GM18519 (cell line): ENCODE results near the gene SULT1E1.

Experiments used
- ATAC-seq: cut with Tn5 transposase; IDR thresholded peaks from one replicate; pipeline ENCODE4 v1.9.1; 2021; ENCODE audit warnings: mild to moderate bottlenecking, moderate library complexity; ENCODE audit not compliant: unreplicated experiment, low FRiP score

SULT1E1 gene, protein sequence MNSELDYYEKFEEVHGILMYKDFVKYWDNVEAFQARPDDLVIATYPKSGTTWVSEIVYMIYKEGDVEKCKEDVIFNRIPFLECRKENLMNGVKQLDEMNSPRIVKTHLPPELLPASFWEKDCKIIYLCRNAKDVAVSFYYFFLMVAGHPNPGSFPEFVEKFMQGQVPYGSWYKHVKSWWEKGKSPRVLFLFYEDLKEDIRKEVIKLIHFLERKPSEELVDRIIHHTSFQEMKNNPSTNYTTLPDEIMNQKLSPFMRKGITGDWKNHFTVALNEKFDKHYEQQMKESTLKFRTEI

DNA sequence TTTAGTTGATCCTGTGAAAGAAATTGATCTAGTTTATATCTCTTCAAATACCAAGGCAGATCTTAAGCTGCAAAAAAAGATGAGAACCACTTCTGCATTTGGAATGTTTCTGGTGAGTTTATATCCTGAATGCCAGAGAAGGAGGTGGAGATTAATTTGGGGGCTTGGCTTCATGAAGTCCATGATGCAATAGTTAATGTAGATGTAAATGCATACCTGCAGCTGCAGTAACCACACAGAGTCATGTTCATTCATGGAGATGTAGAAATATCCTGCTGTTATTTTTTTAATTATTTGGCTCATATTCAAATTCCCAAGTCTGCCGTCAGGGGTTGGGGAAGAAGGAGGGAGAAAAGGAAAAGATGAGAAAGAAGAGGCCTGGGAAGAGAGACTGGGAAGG lies at the start of gene SULT1E1:
SULT1E1 (minus strand) TSS at position 94 of the 400 bp plus-strand sequence. CDS start 2,501 bp downstream, outside the sequence.
- no peak for ATAC-seq

DNA sequence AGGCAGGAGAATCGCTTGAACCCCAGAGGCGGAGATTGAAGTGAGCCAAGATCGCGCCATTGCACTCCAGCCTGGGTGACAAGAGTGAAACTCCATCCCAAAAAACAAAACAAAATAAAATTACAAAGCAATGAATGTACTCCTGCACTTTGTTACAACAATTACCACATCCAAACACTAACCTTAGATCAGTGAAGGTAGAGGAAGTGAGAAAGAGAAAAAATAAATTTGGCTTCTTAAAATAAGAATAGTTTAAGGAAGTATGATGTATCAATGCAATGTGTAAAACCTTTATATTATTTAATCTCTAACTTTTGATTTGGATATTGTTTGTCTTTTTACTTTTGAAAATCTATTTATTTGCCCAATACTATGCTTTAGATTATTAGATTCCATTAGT lies 49.2 kb upstream of the SULT1E1 start:
- peak; percentile 40 for ATAC-seq

DNA sequence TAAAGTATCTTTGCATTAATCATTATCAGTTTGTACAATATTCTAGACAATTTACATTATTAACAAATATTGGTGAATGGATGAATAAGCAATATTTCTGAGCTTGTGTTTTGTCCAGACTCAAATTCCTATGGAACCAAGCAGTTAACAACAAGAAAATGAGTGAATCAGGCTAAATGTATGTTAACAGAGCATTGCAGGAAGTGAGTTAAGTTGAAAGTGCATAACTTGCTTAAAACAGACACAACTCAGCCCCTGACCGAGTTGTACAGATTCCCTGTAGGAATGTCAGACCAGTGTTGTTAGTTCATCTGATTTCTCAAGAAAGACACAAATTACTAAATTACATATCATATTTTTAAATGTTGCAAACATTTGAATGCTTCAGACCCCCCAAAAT lies 47.2 kb upstream of the SULT1E1 start:
- ATAC-seq: no peak

DNA sequence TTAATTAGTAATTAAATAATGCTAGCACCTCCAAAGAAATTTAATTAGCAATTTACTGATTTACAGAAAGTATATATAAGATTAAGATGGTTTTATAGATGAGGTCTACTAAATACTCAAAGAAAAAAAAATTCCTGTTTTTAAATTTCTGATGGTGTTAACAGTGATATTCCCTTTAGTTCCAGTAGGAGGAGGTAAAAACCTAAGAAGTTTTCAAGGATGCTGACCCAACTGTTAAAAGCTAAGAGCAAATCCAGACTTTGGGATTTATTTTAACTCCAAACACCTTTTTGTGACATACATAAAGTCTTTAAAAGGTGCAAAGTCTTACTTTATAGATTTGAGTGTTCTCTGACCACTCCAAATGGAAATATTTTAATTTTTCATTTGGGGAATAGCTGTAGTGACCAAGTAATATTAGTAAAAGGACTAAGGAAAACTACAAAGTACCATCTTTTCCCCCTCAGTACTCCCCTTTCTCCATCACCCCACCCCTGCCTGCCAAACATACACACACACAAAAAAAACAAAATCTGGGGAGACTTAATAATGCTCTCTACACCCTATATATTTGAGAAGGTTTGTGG lies 36.7 kb upstream of the SULT1E1 start:
- ATAC-seq: no peak

DNA sequence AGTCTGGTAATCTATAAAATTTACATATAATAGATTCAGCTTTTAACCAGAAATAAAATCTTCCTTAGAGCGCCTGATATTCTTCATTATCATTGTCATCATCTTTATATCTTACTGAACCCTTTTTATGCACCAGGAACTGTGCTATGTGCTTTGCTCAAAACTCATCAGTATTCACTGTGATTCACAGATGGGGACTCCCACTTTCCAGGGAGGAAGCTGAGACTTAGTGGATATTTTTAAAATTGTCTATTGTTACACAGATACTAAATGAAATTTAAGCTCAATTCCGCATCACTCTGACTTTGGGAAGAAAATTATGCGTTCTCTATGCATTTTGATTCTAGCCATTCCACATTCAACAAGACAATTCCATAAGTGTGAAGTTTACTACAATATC lies 34.8 kb upstream of the SULT1E1 start:
- no peak for ATAC-seq

DNA sequence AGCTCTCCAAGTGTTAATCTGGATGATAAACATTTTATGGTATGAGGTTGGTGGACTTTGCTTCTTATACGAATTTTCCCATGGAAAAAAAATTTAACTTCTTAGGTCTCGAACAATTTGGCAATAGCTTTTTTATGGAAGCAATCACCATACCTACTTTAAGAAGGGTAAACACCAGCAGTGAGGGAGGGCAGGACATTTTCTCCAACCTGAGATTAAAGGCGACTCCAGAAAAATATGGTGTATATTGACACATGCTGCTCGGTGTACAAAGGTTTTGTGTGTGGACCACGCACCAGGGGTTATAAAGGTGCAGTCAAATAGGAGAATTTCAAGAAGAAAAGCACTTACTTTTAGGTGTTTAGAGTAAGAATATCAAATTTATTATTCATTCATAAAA lies 34.2 kb upstream of the SULT1E1 start:
- ATAC-seq: no peak

DNA sequence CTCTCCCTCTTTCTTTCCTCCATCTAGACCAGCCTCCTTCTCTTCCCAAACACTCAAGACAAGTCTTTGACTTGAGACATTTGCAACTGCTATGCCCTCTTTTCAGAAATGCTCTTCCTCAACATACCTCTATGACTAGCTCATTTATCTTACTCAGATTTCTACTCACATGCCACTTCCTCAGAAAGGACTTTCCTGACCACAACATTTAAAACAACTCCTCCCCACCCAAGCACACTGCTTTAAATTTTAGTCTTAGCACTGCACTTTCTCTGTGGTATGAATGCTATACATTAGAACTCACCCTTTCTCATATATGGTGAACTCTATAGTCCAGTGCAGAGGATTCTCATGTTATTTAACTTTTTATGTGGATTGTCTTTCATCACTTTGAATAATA lies 28.4 kb upstream of the SULT1E1 start:
- no peak for ATAC-seq

DNA sequence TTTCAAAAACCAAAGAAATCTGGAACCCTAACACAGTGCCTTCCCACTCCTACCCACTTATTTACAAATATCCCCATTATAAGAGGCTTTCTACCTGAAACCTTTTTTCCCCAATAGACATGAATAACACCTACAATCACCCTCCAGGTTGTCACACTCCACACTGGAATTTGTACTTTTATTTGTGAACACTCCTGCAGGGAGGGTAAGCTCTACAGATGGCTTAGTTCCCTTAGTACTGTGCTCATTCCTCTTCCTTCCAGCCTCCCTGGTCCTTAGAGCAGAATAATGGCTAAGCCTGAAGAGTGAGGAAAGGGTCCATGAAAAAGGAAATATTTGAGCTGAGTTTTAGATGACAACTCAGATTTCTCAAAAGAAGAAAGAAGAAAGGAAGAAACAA lies 22.2 kb upstream of the SULT1E1 start:
- ATAC-seq: no peak

DNA sequence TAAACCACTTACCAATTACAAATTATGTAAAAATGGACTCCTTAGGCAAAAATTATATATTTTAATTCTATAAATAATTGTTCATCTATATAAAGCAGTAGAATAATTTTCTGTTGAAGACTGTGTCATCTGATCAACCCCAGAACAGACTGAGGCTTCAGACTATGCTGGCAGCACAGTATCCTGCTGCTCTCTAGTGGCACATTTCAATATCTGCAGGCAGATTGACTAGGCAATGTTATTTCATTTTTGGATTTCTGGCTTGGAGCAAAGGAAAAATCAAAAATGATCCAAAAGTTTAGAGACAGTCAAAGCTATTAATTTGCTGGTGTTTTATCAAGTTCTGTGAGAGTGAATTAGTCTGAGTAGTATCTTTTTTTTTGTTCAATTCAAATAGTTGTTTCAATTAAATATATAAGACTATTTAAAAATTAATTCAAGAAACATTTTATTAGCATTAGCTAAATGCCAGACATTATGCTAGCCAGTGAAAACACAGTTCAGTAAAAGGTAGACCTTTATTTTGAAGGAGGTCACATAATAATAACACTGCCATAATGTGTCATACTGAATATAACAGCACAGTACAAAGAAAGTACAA lies 21.3 kb upstream of the SULT1E1 start:
- ATAC-seq: peak; percentile 90

DNA sequence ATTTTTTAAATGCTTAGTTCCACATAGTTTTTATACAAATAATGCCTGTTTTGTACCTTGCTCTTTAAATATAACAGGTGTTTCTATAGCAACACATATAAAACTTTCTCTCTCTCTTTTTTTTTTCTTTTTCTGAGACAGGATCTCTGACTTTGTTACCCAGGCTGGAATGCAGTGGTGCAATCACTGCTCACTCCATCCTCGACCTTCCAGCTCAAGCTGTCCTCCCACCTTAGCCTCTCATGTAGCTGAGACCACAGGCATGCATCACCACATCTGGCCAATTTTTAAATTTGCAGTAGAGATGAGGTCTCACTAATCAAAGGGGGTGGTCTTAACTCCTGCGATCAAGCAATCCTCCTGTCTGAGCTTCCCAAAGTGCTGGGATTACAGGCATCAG lies 18.3 kb upstream of the SULT1E1 start:
- no peak for ATAC-seq

DNA sequence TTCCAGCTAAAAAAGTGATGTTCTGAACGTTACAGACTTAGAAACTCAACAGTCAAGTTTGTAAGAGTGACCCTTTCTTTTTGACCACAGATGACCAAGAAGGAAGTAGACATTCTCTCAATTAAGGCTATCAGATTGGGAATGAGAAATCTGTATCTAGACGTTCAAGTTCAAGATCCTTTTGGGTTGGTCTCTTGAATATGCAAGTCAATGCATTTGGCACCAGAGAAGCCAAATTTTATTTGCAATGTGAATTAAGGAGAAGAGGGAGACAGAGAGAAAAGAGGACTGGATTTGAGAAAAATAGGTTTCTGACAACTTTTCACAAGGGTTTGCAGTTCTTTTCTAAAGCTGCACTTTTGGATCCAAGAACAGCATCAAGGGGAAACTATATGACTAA lies 17.5 kb upstream of the SULT1E1 start:
- no peak for ATAC-seq

DNA sequence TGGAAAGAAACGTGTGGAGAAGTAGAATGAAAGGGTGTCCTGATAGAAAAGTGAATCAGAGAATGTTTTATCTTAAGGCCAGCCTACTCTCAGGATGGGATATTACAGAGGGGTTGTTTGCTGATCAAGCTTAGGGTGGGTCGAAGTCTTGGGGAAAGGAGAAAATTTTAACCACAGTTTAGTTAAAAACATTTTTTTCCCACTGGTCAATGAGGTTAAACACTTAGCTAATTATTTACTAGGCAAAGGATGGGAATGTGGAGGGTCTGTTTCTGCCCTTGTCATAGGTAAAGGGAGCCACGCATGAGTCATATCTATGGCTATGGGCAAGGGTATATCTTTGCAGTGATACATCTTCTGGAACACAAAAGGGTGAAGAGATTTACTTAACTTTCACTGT lies 16.1 kb upstream of the SULT1E1 start:
- no peak for ATAC-seq

DNA sequence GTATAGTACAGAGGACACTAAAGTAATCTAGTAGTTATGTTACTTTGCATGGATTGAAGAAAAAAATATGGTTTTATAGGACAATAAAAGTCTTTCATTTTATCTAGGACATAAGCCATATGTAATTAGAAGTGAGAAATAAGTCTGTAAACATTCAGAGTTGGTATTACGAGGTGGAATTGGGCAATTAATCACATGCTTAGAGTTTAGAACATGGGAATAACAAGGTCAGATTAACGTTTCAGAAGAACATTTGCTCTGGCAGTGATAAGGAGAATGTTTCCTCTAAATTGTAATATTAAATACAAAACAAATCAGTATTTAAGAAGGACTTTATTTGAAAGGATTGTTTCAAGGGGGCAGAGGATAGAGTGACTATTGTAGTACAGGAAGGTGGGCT lies 15.6 kb upstream of the SULT1E1 start:
- no peak for ATAC-seq

DNA sequence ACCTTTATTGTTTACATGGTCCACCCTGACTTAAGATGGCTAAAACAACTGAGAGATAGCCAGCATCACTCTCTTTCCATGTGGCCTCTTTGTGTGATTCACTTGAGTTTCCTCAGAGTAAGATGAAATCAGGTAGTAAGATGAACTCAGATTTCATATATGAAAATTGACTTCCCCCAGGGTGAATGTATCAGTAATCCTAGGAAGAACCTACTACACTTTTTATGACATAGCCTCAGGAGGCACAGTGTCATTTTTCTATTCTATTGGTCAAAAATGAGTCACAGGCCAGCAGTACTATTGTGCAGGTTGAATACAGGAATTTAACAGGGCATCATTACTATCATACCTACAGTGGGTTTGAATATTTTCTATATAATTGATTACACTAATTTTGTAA lies 14.6 kb upstream of the SULT1E1 start:
- ATAC-seq: no peak

DNA sequence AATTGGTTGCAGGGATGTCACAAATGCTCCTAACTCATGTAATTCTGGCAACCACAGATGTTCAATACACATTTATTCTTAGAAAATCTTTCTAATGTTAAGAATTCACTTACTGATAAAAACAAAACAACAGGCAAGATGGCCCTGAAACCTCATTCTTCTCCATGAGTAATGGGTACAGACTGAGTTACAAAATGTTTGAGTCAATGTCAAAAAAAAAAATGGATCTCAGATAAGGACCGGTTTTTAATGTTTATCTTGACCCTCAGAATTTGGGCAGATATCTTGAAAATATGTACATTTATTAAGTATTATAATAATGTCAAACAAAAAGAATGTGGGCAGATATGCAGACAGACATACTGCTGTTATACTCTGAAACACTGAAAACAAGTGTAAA lies 1.8 kb upstream of the SULT1E1 start:
- ATAC-seq: no peak

DNA sequence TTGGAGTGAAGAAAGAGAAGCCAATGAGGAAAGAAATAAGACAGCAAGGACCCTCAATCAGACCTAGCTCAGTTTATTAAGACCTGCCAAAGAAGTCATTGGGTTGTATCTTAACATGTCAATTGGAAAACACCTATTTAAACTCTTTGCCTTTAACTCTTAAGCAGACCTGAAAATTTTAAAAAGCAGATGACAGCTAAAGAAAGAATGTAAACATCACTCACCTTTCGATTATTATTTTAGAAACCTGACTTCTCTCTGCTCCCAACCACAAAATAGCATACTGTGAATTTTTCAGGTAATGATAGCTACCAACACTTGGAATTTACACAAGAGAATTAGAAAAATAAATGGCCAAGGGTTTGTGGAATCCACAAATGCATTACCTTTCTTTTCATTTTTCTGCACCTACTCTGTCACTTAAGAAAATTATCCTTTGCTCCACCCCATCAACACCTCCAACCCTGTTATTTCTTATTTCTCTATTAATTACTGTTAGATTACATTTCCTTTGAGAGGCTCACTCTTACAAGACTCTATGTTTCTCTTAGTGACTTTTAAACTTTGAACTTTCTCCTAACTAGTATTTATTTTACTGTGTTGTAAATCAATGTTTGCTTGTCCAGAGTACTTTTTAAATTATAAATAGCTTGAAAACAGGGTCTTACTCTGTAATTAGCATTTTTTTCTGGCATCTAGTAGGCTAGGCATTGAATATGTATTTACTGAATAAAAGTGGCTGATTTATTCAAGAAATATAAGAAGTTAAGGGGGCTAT lies 765 bp upstream of the SULT1E1 start:
- ATAC-seq: no peak

DNA sequence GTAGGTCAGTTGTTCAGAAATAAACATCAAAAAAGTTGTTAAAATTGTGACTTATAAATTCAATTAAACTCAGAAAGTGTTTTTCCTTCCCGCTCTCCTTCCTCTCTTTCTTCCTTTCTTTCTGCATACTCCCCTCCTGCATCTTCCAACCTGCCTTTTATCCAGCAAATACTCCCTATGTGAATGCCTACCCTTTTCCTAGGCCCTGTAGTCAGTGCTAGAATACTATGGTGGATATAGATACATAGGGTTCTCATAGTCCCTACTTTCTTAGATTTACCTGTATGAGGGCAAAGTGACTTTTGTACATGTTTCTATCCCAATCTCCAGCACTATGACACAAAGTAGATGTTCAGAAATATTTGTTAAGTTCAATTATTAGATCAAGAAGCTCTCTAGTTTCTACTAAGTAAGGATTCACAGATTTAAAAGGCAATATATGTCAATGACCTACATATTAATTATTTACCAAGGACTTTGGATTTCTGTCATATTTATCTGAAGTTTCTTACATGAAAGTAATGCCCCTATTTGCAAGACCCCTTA lies 732 bp downstream of the SULT1E1 start:
- no peak for ATAC-seq

DNA sequence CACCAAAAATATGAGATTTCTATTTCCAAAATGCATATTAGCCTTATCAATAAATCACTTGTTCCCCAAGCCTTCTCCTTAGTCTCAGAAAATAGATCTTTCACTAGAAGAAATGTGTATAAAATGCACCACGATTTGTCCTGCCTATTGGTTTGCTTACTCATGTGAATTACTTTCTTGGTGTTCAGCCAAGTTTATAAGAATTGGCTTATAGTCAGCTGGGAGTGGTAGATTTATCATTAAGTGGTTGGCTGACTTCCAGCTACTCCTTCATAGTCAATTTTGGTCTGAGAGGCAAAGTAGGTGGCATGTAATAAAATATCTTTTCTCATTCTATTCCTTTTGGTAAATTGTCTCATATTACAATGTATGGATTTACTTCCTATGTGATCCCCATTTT lies 1.3 kb downstream of the SULT1E1 start:
- ATAC-seq: no peak

DNA sequence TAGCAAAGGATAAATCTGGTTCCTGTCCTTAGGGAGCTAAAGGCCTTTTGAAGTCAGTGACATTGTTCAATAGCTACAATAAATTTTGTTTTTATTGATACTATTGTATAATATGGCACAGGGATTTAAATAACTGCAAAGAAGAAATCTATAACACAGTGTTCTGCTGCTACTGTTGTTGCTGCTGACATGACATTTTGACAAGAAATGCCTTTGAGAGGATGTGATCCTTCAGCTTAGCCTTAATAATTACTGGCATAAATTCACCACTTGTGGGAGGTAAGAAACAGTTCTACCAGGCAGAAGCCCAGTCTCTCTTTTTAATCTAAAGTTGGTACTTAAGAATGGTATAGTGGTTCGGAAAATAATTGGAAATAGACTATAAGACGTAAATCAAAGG lies 4.1 kb downstream of the SULT1E1 start:
- no peak for ATAC-seq

DNA sequence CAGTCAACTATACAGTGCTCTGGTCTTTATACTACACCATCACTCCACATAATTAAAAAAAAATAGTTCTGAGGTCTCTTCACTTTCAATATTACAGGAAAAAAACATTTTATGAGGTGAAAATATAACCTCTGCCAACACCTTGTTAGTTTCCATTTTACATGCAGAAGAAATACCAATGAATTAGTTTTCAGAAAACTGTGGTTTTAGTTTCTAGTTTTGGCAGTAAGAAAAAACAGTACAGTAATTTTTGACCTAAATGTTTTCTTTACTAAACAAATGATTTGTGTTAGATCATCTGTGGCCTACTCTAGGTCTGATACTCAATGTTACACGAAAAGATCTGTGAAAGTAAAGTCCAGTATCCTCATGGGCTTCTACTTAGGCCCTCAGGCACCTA lies 10.0 kb downstream of the SULT1E1 start:
- peak; percentile 78 for ATAC-seq

DNA sequence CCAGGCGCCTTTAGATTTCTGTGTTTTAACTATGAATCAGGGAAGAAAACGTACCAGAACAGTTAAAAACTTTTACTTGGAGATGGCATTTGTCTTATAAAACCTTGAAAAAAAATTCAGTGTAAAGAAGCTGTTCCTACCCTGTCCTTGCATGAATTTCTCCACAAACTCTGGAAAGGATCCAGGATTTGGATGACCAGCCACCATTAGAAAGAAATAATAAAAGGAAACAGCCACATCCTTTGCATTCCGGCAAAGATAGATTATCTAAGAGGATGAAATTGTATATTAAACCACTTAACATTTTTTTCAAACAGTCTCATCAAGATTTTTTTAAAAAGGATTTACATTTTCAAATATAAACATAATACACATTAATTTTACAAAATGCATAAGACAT lies 10.6 kb downstream of the SULT1E1 start:
- ATAC-seq: no peak
